HepG2 (cell line): ENCODE data around the gene REP15. TPM values are rescaled to one million over a fixed set of nuclear protein-coding genes. Genes with fewer than 3 reads are reported as not detected.

ENCODE experiments used
- ATAC-seq: fragments of 200-7000 bp; cut with Tn5 transposase; 3 replicates; pipeline ENCODE4 v1.9.1; 2020; ENCODE audit warnings: mild to moderate bottlenecking, moderate library complexity
- BruUV-seq: library from RNA; stranded (reverse); fragments of 400-500 nt; replicated peaks from 2 replicates; lab custom pipeline; 2021; lab: Mats Ljungman, UMichigan
- CTCF ChIA-PET: fragments of 300-600 bp; formaldehyde crosslinking; extraction: SDS; loops from one replicate; lab custom pipeline; 2021; ENCODE audit warnings: low total read pairs, inconsistent platforms, low intra/inter-chr PET ratio; lab: Yijun Ruan, JAX
- POLR2A ChIA-PET: fragments of 350-600 bp; sonication (Branson Sonifier 250); formaldehyde crosslinking; loops from one replicate; lab custom pipeline; 2020; ENCODE audit warnings: antibody characterized with exemption, inconsistent platforms; lab: Yijun Ruan, JAX
- DNase-seq: peaks from one replicate; pipeline ENCODE4 v3.0.0-alpha.2; 2015; ENCODE audit warnings: low spot score
- FAIRE-seq: peaks from 3 replicates; lab custom pipeline; 2011; peaks lifted over from hg19 to GRCh38; lab: Jason Lieb, UNC
- H2AFZ ChIP-seq: one replicate; pipeline ENCODE4 v1.6.1; 2011; ENCODE audit warnings: low read length, inconsistent platforms
- H3K27ac ChIP-seq: fragments of 300-600 bp; 3 replicates; pipeline ENCODE4 v1.8.0; 2011; ENCODE audit warnings: mixed run types, mild to moderate bottlenecking, mixed read lengths, low read length, inconsistent platforms; ENCODE audit not compliant: insufficient read depth; ENCODE audit errors: extremely low read length
- H3K27me3 ChIP-seq, 2 experiments: fragments of 200-600 bp in 1 of 2; 2 replicates in 1 of 2; 3 replicates in 1 of 2; pipeline versions ENCODE4 v1.6.0 to v1.8.0; 2011; ENCODE audit warnings: low read length in 2 of 2, mild to moderate bottlenecking in 2 of 2, moderate library complexity in 2 of 2, inconsistent platforms in 1 of 2; ENCODE audit not compliant: insufficient read depth in 2 of 2, control insufficient read depth in 1 of 2
- H3K36me3 ChIP-seq, 2 experiments: fragments of 200-600 bp in 1 of 2; replicated peaks in 1 of 2; 2 replicates in 1 of 2; 3 replicates in 1 of 2; pipeline versions ENCODE4 v1.5.1 to v1.8.0; 2011; ENCODE audit warnings: low read length in 2 of 2, inconsistent platforms in 1 of 2; ENCODE audit not compliant: insufficient read depth in 2 of 2, control insufficient read depth in 1 of 2
- H3K4me1 ChIP-seq: 2 replicates; pipeline ENCODE4 v1.5.1; 2012; ENCODE audit warnings: low read length, inconsistent platforms; ENCODE audit not compliant: insufficient read depth
- H3K4me2 ChIP-seq: 2 replicates; pipeline ENCODE4 v1.6.0; 2011; ENCODE audit warnings: low read depth, low read length, inconsistent platforms
- H3K4me3 ChIP-seq, 3 experiments: fragments of 200-600 bp in 1 of 3; sonication (generic), shearing (Covaris generic) in 1 of 3; replicated peaks in 1 of 3; 2 replicates each; pipeline ENCODE4 v1.5.1; 2011 to 2016; ENCODE audit warnings: low read length in 3 of 3, inconsistent platforms in 2 of 3, low read depth in 2 of 3, mild to moderate bottlenecking in 2 of 3, control low read depth in 1 of 3, mixed read lengths in 1 of 3; ENCODE audit not compliant: insufficient read depth in 1 of 3
- H3K79me2 ChIP-seq: one replicate; pipeline ENCODE4 v1.6.1; 2011; ENCODE audit warnings: low read length, inconsistent platforms; ENCODE audit not compliant: insufficient read depth
- H3K9ac ChIP-seq: 2 replicates; pipeline ENCODE4 v1.6.0; 2011; ENCODE audit warnings: mild to moderate bottlenecking, low read depth, low read length, inconsistent platforms; ENCODE audit not compliant: insufficient read depth
- H3K9me3 ChIP-seq: 2 replicates; pipeline ENCODE4 v1.5.1; 2012; ENCODE audit warnings: mild to moderate bottlenecking, low read length
- H4K20me1 ChIP-seq: 2 replicates; pipeline ENCODE4 v1.6.0; 2011; ENCODE audit warnings: inconsistent platforms, mild to moderate bottlenecking, low read length, moderate library complexity; ENCODE audit not compliant: insufficient read depth
- ATF7 ChIP-seq, 2 experiments: fragments of 450-650 bp in 1 of 2; sonication (generic) in 1 of 2; formaldehyde crosslinking in 1 of 2; IDR thresholded peaks; 2 replicates each; pipeline versions ENCODE4 v1.4.0 to v1.6.1; 2016 to 2020; ENCODE audit warnings: antibody characterized with exemption in 1 of 2, mild to moderate bottlenecking in 1 of 2, missing genetic modification reagents in 1 of 2
- ETV5 ChIP-seq: IDR thresholded peaks from 2 replicates; pipeline ENCODE4 v1.6.1; 2018; ENCODE audit warnings: missing biosample characterization, missing genetic modification reagents, inconsistent platforms, borderline replicate concordance
- GMEB1 ChIP-seq: sonication (generic); formaldehyde crosslinking; IDR thresholded peaks from 2 replicates; pipeline ENCODE4 v1.5.1; 2020; ENCODE audit warnings: missing genetic modification reagents, mild to moderate bottlenecking, borderline replicate concordance
- LCORL ChIP-seq, 2 experiments: fragments of 450-650 bp in 1 of 2; sonication (generic) in 1 of 2; formaldehyde crosslinking in 1 of 2; IDR thresholded peaks; 2 replicates each; pipeline versions ENCODE4 v1.5.0 to v1.6.1; 2017 to 2020; ENCODE audit warnings: antibody characterized with exemption in 1 of 2, missing genetic modification reagents in 1 of 2
- MATR3 ChIP-seq: sonication (generic); formaldehyde crosslinking; IDR thresholded peaks from 2 replicates; pipeline ENCODE4 v1.4.0; 2020; ENCODE audit warnings: missing genetic modification reagents
- NBN ChIP-seq: fragments of 450-650 bp; conservative IDR thresholded peaks from 2 replicates; pipeline ENCODE4 v1.6.1; 2017
- NFATC3 ChIP-seq: sonication (generic); formaldehyde crosslinking; IDR thresholded peaks from 2 replicates; pipeline ENCODE4 v1.5.1; 2020; ENCODE audit warnings: mild to moderate bottlenecking, missing genetic modification reagents
- NR2F6 ChIP-seq, 2 experiments: IDR thresholded peaks; 2 replicates each; pipeline ENCODE4 v1.6.1; 2016; ENCODE audit warnings: antibody characterized with exemption in 1 of 2, mild to moderate bottlenecking in 1 of 2
- RBM39 ChIP-seq: fragments of 200-400 bp; formaldehyde crosslinking; IDR thresholded peaks from one replicate; pipeline ENCODE4 v1.6.1; 2018; ENCODE audit warnings: antibody characterized with exemption, mild to moderate bottlenecking, low read depth, low read length; ENCODE audit not compliant: poor library complexity, severe bottlenecking
- TBL1XR1 ChIP-seq: fragments of 150-350 bp; IDR thresholded peaks from 2 replicates; pipeline ENCODE4 v1.6.1; 2014; ENCODE audit warnings: borderline replicate concordance, low read length; ENCODE audit not compliant: partially characterized antibody
- TOPORS ChIP-seq: sonication (generic); formaldehyde crosslinking; IDR thresholded peaks from 2 replicates; pipeline ENCODE4 v1.8.0; 2023; ENCODE audit warnings: mild to moderate bottlenecking, missing genetic modification reagents
- ZFAT ChIP-seq: sonication (generic); formaldehyde crosslinking; conservative IDR thresholded peaks from 2 replicates; pipeline ENCODE4 v1.8.1; 2023; ENCODE audit warnings: missing genetic modification reagents, inconsistent platforms
- ZFP37 ChIP-seq: sonication (generic); formaldehyde crosslinking; IDR thresholded peaks from 2 replicates; pipeline ENCODE4 v1.4.0; 2020; ENCODE audit warnings: missing genetic modification reagents, borderline replicate concordance
- ZFP62 ChIP-seq: sonication (generic); formaldehyde crosslinking; IDR thresholded peaks from 2 replicates; pipeline ENCODE4 v1.4.0; 2020; ENCODE audit warnings: missing genetic modification reagents
- ZNF230 ChIP-seq: sonication (generic); formaldehyde crosslinking; IDR thresholded peaks from 2 replicates; pipeline ENCODE4 v1.4.0; 2020; ENCODE audit warnings: mild to moderate bottlenecking, missing genetic modification reagents
- ZNF329 ChIP-seq: sonication (generic); formaldehyde crosslinking; IDR thresholded peaks from 2 replicates; pipeline ENCODE4 v1.9.0; 2021; ENCODE audit warnings: low read depth, mild to moderate bottlenecking, missing genetic modification reagents
- ZNF75D ChIP-seq: sonication (generic); formaldehyde crosslinking; IDR thresholded peaks from 2 replicates; pipeline ENCODE4 v1.8.1; 2023; ENCODE audit warnings: missing genetic modification reagents, mild to moderate bottlenecking, borderline replicate concordance
- ZNF83 ChIP-seq: sonication (generic); formaldehyde crosslinking; IDR thresholded peaks from 2 replicates; pipeline ENCODE4 v1.4.0; 2020; ENCODE audit warnings: missing genetic modification reagents, mild to moderate bottlenecking, borderline replicate concordance
- WGBS: methylation state at CpG from one replicate; pipeline ENCODE4 v1.1.6; 2017; ENCODE audit warnings: low lambda C conversion rate; 5-methylcytosine and 5-hydroxymethylcytosine counted together
- in situ Hi-C: cut with HindIII; loops from 2 replicates; pipeline ENCODE4 v1.10.0; 2017; ENCODE audit warnings: low pct_unique_long_range_greater_than_20kb; ENCODE audit not compliant: extremely low pct_ligation_motif_present
- intact Hi-C: fragments of 100-400 bp; cut with micrococcal nuclease; formaldehyde crosslinking; loops from one replicate; pipeline ENCODE4 v1.10.0; 2022; ENCODE audit not compliant: unreplicated experiment
- polyA plus RNA-seq, 8 experiments: library from polyadenylated mRNA; depleted of rRNA in 3 of 8; stranded (reverse) in 7 of 8; unstranded in 1 of 8; fragments of >200 nt; fragmentation: Illumina TruSeq in 4 of 8; extraction: Trizol in 4 of 8; gene quantifications; 2 replicates each; pipeline versions ENCODE4 v1.2.1 to v1.2.3, GENCODE V29; 2011 to 2016; ENCODE audit warnings: low read depth in 4 of 8, missing spikeins in 1 of 8, mixed read lengths in 1 of 8; ENCODE audit not compliant: insufficient read depth in 1 of 8
- total RNA-seq, 5 experiments: library from RNA; depleted of rRNA; stranded (reverse); fragments of >200 nt; fragmentation: Illumina TruSeq; extraction: Trizol; gene quantifications; 2 replicates each; pipeline ENCODE4 v1.2.3, GENCODE V29; 2016; ENCODE audit warnings: low read depth in 1 of 5
- TF ChIP-seq, protein P1 (sequence below): sonication (generic); formaldehyde crosslinking; IDR thresholded peaks from 2 replicates; pipeline ENCODE4 v1.9.0; 2021; ENCODE audit warnings: missing genetic modification reagents, borderline replicate concordance

Gene REP15
- total and polyA plus RNA-seq, 2 of the 13 experiments (the other 11 are each of a cell fraction or from before 2014, with no cell fraction given): 0.12 to 0.64 TPM

GRCh38 chr12:27710592-27711316 lies 14.5 kb downstream of the REP15 start, which contains the start of gene MRPS35:
TSS of gene MRPS35 (plus strand) at chr12:27710832. CDS start at chr12:27710844, 12 bp downstream.
- POLR2A ChIA-PET: interaction anchor here (1.0 to 1.5 kb wide), 3 partner anchors 14 to 311 kb away, joined by 4 to 18 read pairs (median 6); partner anchors contain the start of gene REP15
- TF ChIP-seq, protein P1, sequence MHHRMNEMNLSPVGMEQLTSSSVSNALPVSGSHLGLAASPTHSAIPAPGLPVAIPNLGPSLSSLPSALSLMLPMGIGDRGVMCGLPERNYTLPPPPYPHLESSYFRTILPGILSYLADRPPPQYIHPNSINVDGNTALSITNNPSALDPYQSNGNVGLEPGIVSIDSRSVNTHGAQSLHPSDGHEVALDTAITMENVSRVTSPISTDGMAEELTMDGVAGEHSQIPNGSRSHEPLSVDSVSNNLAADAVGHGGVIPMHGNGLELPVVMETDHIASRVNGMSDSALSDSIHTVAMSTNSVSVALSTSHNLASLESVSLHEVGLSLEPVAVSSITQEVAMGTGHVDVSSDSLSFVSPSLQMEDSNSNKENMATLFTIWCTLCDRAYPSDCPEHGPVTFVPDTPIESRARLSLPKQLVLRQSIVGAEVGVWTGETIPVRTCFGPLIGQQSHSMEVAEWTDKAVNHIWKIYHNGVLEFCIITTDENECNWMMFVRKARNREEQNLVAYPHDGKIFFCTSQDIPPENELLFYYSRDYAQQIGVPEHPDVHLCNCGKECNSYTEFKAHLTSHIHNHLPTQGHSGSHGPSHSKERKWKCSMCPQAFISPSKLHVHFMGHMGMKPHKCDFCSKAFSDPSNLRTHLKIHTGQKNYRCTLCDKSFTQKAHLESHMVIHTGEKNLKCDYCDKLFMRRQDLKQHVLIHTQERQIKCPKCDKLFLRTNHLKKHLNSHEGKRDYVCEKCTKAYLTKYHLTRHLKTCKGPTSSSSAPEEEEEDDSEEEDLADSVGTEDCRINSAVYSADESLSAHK: no peak
- TF ChIP-seq NFATC3 (CRISPR knock-in tag): 0 out of 2 replicates have a peak, but pooled peaks have one; percentile 28
- no peak for TF ChIP-seq NBN
- TF ChIP-seq ETV5 (CRISPR knock-in tag): peak; percentile 53
- TF ChIP-seq TOPORS (CRISPR knock-in tag): peak; percentile 96
- TF ChIP-seq TBL1XR1: peak; percentile 26
- TF ChIP-seq NR2F6 (IDR thresholded peaks at IDR 0.05): no peak
- peak; percentile 69; the same call in 1 of the 2 replicates for TF ChIP-seq NR2F6 (CRISPR knock-in tag; IDR thresholded peaks at IDR 0.05)
- TF ChIP-seq ZNF83: peak; percentile 50; the same call in 1 of the 2 replicates
- TF ChIP-seq ATF7 (IDR thresholded peaks at IDR 0.05): no peak
- peak; percentile 68; the same call in 1 of the 2 replicates for TF ChIP-seq ATF7 (CRISPR knock-in tag; IDR thresholded peaks at IDR 0.05)
- no peak for TF ChIP-seq MATR3 (CRISPR knock-in tag)
- TF ChIP-seq ZFP62 (CRISPR knock-in tag): 0 out of 2 replicates have a peak, but pooled peaks have one; percentile 19
- no peak for TF ChIP-seq ZNF75D (CRISPR knock-in tag)
- TF ChIP-seq ZNF230 (CRISPR knock-in tag): peak; percentile 84; the same call in 1 of the 2 replicates
- TF ChIP-seq ZFAT (CRISPR knock-in tag): 0 out of 2 replicates have a peak, but pooled peaks have one; percentile 62
- peak; percentile 74 for TF ChIP-seq ZNF329
- TF ChIP-seq RBM39: peak; percentile 89
- peak; percentile 74; the same call in 1 of the 2 replicates for TF ChIP-seq GMEB1 (CRISPR knock-in tag)
- peak; percentile 79 for TF ChIP-seq ZFP37 (CRISPR knock-in tag)
- TF ChIP-seq LCORL (IDR thresholded peaks at IDR 0.05): no peak
- TF ChIP-seq LCORL (CRISPR knock-in tag; IDR thresholded peaks at IDR 0.05): peak; percentile 80

More at GRCh38 chr12:27710592-27711316, 14.5 kb downstream of the REP15 start, which contains the start of gene MRPS35:
- intact Hi-C loops: loop anchor here (2.0 kb wide), 1 partner anchor 22 kb away; no protein-coding TSS in a partner anchor
- peak; percentile 58 for FAIRE-seq
- H4K20me1 ChIP-seq: peaks cover 11% of the 10 kb centered on the region
- no TSS peak for BruUV-seq
- peak within 1 kb of the TSS; percentile 72 to 94 (median 90) for H3K4me3 ChIP-seq
- 0% methylated on average over 25 of the region's 46 CpGs for WGBS
- DNase-seq: peak; percentile 72
- H3K4me1 ChIP-seq: peaks cover 42% of the 10 kb centered on the region
- CTCF ChIA-PET: no interaction called here
- ATAC-seq: peak; percentile 97
- peak within 1 kb of the TSS; percentile 44 for H2AFZ ChIP-seq
- H3K36me3 ChIP-seq: peaks cover 0 to 19% of the 10 kb centered on the region in 2 experiments; a peak in 3 of 5 replicates
- peaks cover 39% of the 10 kb centered on the region for H3K79me2 ChIP-seq
- no peaks in the 10 kb centered on the region for H3K9me3 ChIP-seq
- peak within 1 kb of the TSS; percentile 91 for H3K9ac ChIP-seq
- in situ Hi-C loops: no loop called here
- peak within 1 kb of the TSS; percentile 73 for H3K4me2 ChIP-seq
- H3K27me3 ChIP-seq: peaks cover 0 to 3% of the 10 kb centered on the region in 2 experiments; a peak in 1 of 5 replicates
- peak within 1 kb of the TSS; percentile 82 for H3K27ac ChIP-seq
